IMR-90 (cell line): Measurements from ENCODE around the gene CTBP1. TPM values are rescaled to one million over a fixed set of nuclear protein-coding genes. Genes with fewer than 3 reads are reported as not detected.

Experiments used
- ATAC-seq: fragments of 200-7000 bp; cut with Tn5 transposase; 2 replicates; pipeline ENCODE4 v1.9.1; 2020; ENCODE audit warnings: low read depth, mild to moderate bottlenecking, moderate library complexity
- BruUV-seq: library from RNA; stranded (reverse); fragments of 400-500 nt; replicated peaks from 2 replicates; lab custom pipeline; 2021; lab: Mats Ljungman, UMichigan
- CTCF ChIA-PET: fragments of 300-600 bp; formaldehyde crosslinking; extraction: SDS; loops from one replicate; lab custom pipeline; 2021; ENCODE audit warnings: antibody characterized with exemption; lab: Yijun Ruan, JAX
- POLR2A ChIA-PET: fragments of 300-600 bp; sonication (Branson Sonifier 250); formaldehyde crosslinking; loops from one replicate; lab custom pipeline; 2022; ENCODE audit warnings: antibody characterized with exemption; ENCODE audit not compliant: unreplicated experiment; lab: Charles Lee
- DNase-seq: peaks from one replicate; pipeline ENCODE4 v3.0.0; 2013
- H2AFZ ChIP-seq: replicated peaks from 2 replicates; pipeline ENCODE3; 2013; ENCODE audit warnings: low read length, mild to moderate bottlenecking; ENCODE audit not compliant: poor library complexity
- H2AK5ac ChIP-seq: 2 replicates; pipeline ENCODE4 v1.6.1; 2013; ENCODE audit warnings: low read depth, low read length, inconsistent platforms
- H2AK9ac ChIP-seq: replicated peaks from 2 replicates; pipeline ENCODE3; 2013; ENCODE audit warnings: mild to moderate bottlenecking, low read depth, low read length, moderate library complexity; ENCODE audit not compliant: poor library complexity
- H2BK120ac ChIP-seq: 2 replicates; pipeline ENCODE4 v1.6.1; 2013; ENCODE audit warnings: low read depth, low read length, inconsistent platforms
- H2BK15ac ChIP-seq: 3 replicates; pipeline ENCODE4 v1.6.1; 2013; ENCODE audit warnings: low read depth, low read length, inconsistent platforms
- H2BK20ac ChIP-seq: 2 replicates; pipeline ENCODE4 v1.6.1; 2013; ENCODE audit warnings: low read depth, mild to moderate bottlenecking, inconsistent platforms, low read length, moderate library complexity
- H2BK5ac ChIP-seq: 2 replicates; pipeline ENCODE4 v1.6.1; 2013; ENCODE audit warnings: mild to moderate bottlenecking, low read depth, low read length, inconsistent platforms; ENCODE audit not compliant: poor library complexity, severe bottlenecking
- H3K14ac ChIP-seq: replicated peaks from 2 replicates; pipeline ENCODE4 v1.6.1; 2013; ENCODE audit warnings: low read depth, low read length, inconsistent platforms
- H3K18ac ChIP-seq: 2 replicates; pipeline ENCODE4 v1.6.1; 2013; ENCODE audit warnings: low read depth, low read length, control low read depth
- H3K23ac ChIP-seq: 2 replicates; pipeline ENCODE4 v1.6.1; 2013; ENCODE audit warnings: low read depth, low read length, inconsistent platforms
- H3K27ac ChIP-seq: 2 replicates; pipeline ENCODE4 v1.5.1; 2013; ENCODE audit warnings: mild to moderate bottlenecking, control low read depth, low read length; ENCODE audit not compliant: insufficient read depth
- H3K27me3 ChIP-seq: 2 replicates; pipeline ENCODE4 v1.6.1; 2013; ENCODE audit warnings: low read length; ENCODE audit not compliant: control insufficient read depth, insufficient read depth
- H3K36me3 ChIP-seq: 2 replicates; pipeline ENCODE4 v1.6.1; 2013; ENCODE audit warnings: low read length, mixed read lengths; ENCODE audit not compliant: control insufficient read depth, insufficient read depth
- H3K4ac ChIP-seq: 2 replicates; pipeline ENCODE4 v1.6.1; 2013; ENCODE audit warnings: low read depth, low read length, inconsistent platforms
- H3K4me1 ChIP-seq: 2 replicates; pipeline ENCODE4 v1.6.1; 2013; ENCODE audit warnings: low read length, mixed read lengths; ENCODE audit not compliant: control insufficient read depth, insufficient read depth
- H3K4me2 ChIP-seq: 2 replicates; pipeline ENCODE4 v1.6.1; 2013; ENCODE audit warnings: low read depth, mild to moderate bottlenecking, control low read depth, low read length, moderate library complexity
- H3K4me3 ChIP-seq: 2 replicates; pipeline ENCODE4 v1.5.1; 2013; ENCODE audit warnings: low read depth, mild to moderate bottlenecking, control low read depth, low read length, moderate library complexity; ENCODE audit not compliant: insufficient read depth
- H3K56ac ChIP-seq: 2 replicates; pipeline ENCODE4 v1.6.1; 2013; ENCODE audit warnings: low read length, inconsistent platforms; ENCODE audit not compliant: insufficient read depth; ENCODE audit errors: extremely low read depth
- H3K79me1 ChIP-seq, 2 experiments: 2 replicates each; pipeline ENCODE4 v1.6.1; 2013; ENCODE audit warnings: low read length in 2 of 2, inconsistent platforms in 1 of 2, low read depth in 1 of 2
- H3K9ac ChIP-seq: 2 replicates; pipeline ENCODE4 v1.6.1; 2013; ENCODE audit warnings: low read depth, low read length, control low read depth
- H3K9me1 ChIP-seq: 2 replicates; pipeline ENCODE4 v1.6.1; 2013; ENCODE audit warnings: low read length, inconsistent platforms; ENCODE audit not compliant: insufficient read depth
- H3K9me3 ChIP-seq: 2 replicates; pipeline ENCODE4 v1.6.1; 2013; ENCODE audit warnings: low read length; ENCODE audit not compliant: control insufficient read depth, insufficient read depth
- H4K20me1 ChIP-seq: 2 replicates; pipeline ENCODE4 v1.6.1; 2013; ENCODE audit warnings: low read length, inconsistent platforms; ENCODE audit not compliant: insufficient read depth
- H4K5ac ChIP-seq: 2 replicates; pipeline ENCODE4 v1.6.1; 2013; ENCODE audit warnings: mild to moderate bottlenecking, low read depth, low read length, control low read depth
- H4K8ac ChIP-seq, 2 experiments: 2 replicates each; pipeline ENCODE4 v1.6.1; 2013; ENCODE audit warnings: low read depth in 2 of 2, low read length in 2 of 2, control low read depth in 1 of 2, inconsistent platforms in 1 of 2
- H4K91ac ChIP-seq: 2 replicates; pipeline ENCODE4 v1.6.1; 2013; ENCODE audit warnings: low read depth, low read length, inconsistent platforms; ENCODE audit not compliant: insufficient read depth
- BHLHE40 ChIP-seq: fragments of 150-350 bp; IDR thresholded peaks from 2 replicates; pipeline ENCODE4 v1.6.1; 2016; ENCODE audit warnings: mild to moderate bottlenecking, low read depth, low read length
- CEBPB ChIP-seq: IDR thresholded peaks from 2 replicates; pipeline ENCODE4 v1.6.1; 2012; ENCODE audit warnings: low read depth, low read length, improper control_type of control experiment
- CTCF ChIP-seq: conservative IDR thresholded peaks from 2 replicates; pipeline ENCODE4 v1.5.1; 2012; ENCODE audit warnings: mild to moderate bottlenecking, low read depth, low read length, improper control_type of control experiment
- MAFK ChIP-seq: IDR thresholded peaks from 2 replicates; pipeline ENCODE4 v1.6.1; 2012; ENCODE audit warnings: low read depth, low read length, improper control_type of control experiment
- MAZ ChIP-seq: IDR thresholded peaks from 2 replicates; pipeline ENCODE4 v1.6.1; 2012; ENCODE audit warnings: low read depth, mild to moderate bottlenecking, low read length, improper control_type of control experiment, moderate library complexity, borderline replicate concordance
- MXI1 ChIP-seq: IDR thresholded peaks from 2 replicates; pipeline ENCODE4 v1.6.1; 2012; ENCODE audit warnings: low read depth, mild to moderate bottlenecking, low read length, moderate library complexity, borderline replicate concordance
- NFE2L2 ChIP-seq: fragments of 150-350 bp; IDR thresholded peaks from 2 replicates; pipeline ENCODE4 v1.6.1; 2016; ENCODE audit warnings: low read depth, mild to moderate bottlenecking, low read length
- RAD21 ChIP-seq: IDR thresholded peaks from 2 replicates; pipeline ENCODE4 v1.6.1; 2012; ENCODE audit warnings: low read length, improper control_type of control experiment
- RCOR1 ChIP-seq: IDR thresholded peaks from 2 replicates; pipeline ENCODE4 v1.6.1; 2012; ENCODE audit warnings: mild to moderate bottlenecking, low read length, improper control_type of control experiment; ENCODE audit not compliant: insufficient replicate concordance
- RFX5 ChIP-seq: IDR thresholded peaks from 2 replicates; pipeline ENCODE4 v1.8.0; 2012; ENCODE audit warnings: low read depth, mild to moderate bottlenecking, low read length, moderate library complexity
- SMC3 ChIP-seq: fragments of 150-350 bp; IDR thresholded peaks from 2 replicates; pipeline ENCODE4 v1.6.1; 2016; ENCODE audit warnings: low read depth, mild to moderate bottlenecking, antibody characterized with exemption, low read length, moderate library complexity
- WGBS, 2 experiments: methylation state at CpG; one replicate each; pipeline versions ENCODE4 v1.1.5 to v1.1.7; 2013; ENCODE audit warnings: missing lambda C conversion rate in 2 of 2; ENCODE audit not compliant: insufficient read length in 1 of 2; ENCODE audit errors: extremely low coverage in 2 of 2; 5-methylcytosine and 5-hydroxymethylcytosine counted together
- dilution Hi-C: fragments of 300-500 bp; cut with HindIII; formaldehyde crosslinking; loops from one replicate; pipeline ENCODE4 v1.14.3; 2018; ENCODE audit warnings: low sequenced_read_pairs; ENCODE audit not compliant: unreplicated experiment
- in situ Hi-C: fragments of 300-500 bp; cut with MboI; formaldehyde crosslinking; loops from 3 replicates; pipeline ENCODE4 v1.14.3; 2019; ENCODE audit warnings: low sequenced_read_pairs, inconsistent platforms, mixed read lengths
- intact Hi-C: fragments of 100-400 bp; cut with micrococcal nuclease; formaldehyde crosslinking; loops from 2 replicates; pipeline ENCODE4 v1.10.0; 2022
- polyA plus RNA-seq, 3 experiments: library from polyadenylated mRNA; depleted of rRNA; stranded (reverse); fragments of >200 nt; gene quantifications; 2 replicates each; pipeline ENCODE4 v1.2.3, GENCODE V29; 2012; ENCODE audit warnings: low replicate concordance in 1 of 3
- total RNA-seq: library from RNA; depleted of rRNA; stranded (reverse); fragments of >200 nt; gene quantifications from 2 replicates; pipeline ENCODE4 v1.2.3, GENCODE V29; 2012
- TF ChIP-seq, protein P1 (sequence below): fragments of 150-350 bp; IDR thresholded peaks from 2 replicates; pipeline ENCODE4 v1.6.1; 2016; ENCODE audit warnings: low read depth, mild to moderate bottlenecking, low read length, moderate library complexity, borderline replicate concordance
- TF ChIP-seq, protein P2 (sequence below): fragments of 150-350 bp; IDR thresholded peaks from 2 replicates; pipeline ENCODE4 v1.6.1; 2017; ENCODE audit warnings: mild to moderate bottlenecking, antibody characterized with exemption, low read length, low read depth

The CTBP1 gene
- total and polyA plus RNA-seq, 2 of the 4 experiments (the other 2 are of a cell fraction): 147 to 212 TPM

GRCh38 chr4:1225272-1226143 is 23.4 kb downstream of the CTBP1 start:
- Histone ChIP-seq H3K14ac (no peak overlapping the region), H3K56ac (no peak overlapping the region), H3K18ac (no peak overlapping the region), H3K9ac (no peak overlapping the region), H3K9me1 (peaks cover 18% of the 10 kb centered on the region), H2BK5ac (no peak overlapping the region), H4K91ac (no peak overlapping the region), H3K23ac (no peak overlapping the region), H2BK20ac (no peak overlapping the region), H2AK9ac (no peak overlapping the region), H4K20me1 (peaks cover 36% of the 10 kb centered on the region), H2AFZ (peak overlapping the region; percentile 21), H3K9me3 (no peaks in the 10 kb centered on the region), H3K4me2 (no peak overlapping the region), H3K27me3 (no peaks in the 10 kb centered on the region), H2BK15ac (no peak overlapping the region), H4K5ac (no peak overlapping the region), H3K27ac (no peak overlapping the region), H3K4me1 (no peaks in the 10 kb centered on the region), H3K79me1 (peaks cover 21 to 61% of the 10 kb centered on the region in 2 experiments), H2BK120ac (no peak overlapping the region), H4K8ac (no peak overlapping the region), H2AK5ac (no peak overlapping the region), H3K36me3 (peaks cover 90% of the 10 kb centered on the region), H3K4ac (no peak overlapping the region), H3K4me3 (no peak overlapping the region)
- in situ Hi-C loops: no loop called here
- dilution Hi-C loops: no loop called here
- intact Hi-C loops: no loop called here
- CTCF ChIA-PET: no interaction called here
- BruUV-seq: no TSS peak
- TF ChIP-seq MAFK: no peak
- no peak for TF ChIP-seq BHLHE40
- no peak for TF ChIP-seq RAD21
- TF ChIP-seq MXI1: no peak
- no peak for TF ChIP-seq RFX5
- TF ChIP-seq, protein P1, sequence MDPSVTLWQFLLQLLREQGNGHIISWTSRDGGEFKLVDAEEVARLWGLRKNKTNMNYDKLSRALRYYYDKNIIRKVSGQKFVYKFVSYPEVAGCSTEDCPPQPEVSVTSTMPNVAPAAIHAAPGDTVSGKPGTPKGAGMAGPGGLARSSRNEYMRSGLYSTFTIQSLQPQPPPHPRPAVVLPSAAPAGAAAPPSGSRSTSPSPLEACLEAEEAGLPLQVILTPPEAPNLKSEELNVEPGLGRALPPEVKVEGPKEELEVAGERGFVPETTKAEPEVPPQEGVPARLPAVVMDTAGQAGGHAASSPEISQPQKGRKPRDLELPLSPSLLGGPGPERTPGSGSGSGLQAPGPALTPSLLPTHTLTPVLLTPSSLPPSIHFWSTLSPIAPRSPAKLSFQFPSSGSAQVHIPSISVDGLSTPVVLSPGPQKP: no peak
- TF ChIP-seq CTCF: no peak
- no peak for TF ChIP-seq RCOR1
- no peak for TF ChIP-seq NFE2L2
- TF ChIP-seq CEBPB: no peak
- TF ChIP-seq MAZ: no peak
- TF ChIP-seq SMC3: no peak
- TF ChIP-seq, protein P2, sequence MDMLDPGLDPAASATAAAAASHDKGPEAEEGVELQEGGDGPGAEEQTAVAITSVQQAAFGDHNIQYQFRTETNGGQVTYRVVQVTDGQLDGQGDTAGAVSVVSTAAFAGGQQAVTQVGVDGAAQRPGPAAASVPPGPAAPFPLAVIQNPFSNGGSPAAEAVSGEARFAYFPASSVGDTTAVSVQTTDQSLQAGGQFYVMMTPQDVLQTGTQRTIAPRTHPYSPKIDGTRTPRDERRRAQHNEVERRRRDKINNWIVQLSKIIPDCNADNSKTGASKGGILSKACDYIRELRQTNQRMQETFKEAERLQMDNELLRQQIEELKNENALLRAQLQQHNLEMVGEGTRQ: no peak
- WGBS, 2 experiments: 96% methylated on average over 34 of the region's 67 CpGs; no CpG with 5 or more reads in 1 of the 2 experiments
- no peak for ATAC-seq
- POLR2A ChIA-PET: no interaction called here
- no peak for DNase-seq
